Hematopoietic multipotent progenitor cell treated with erythropoietin and hydrocortisone succinate and interleukin-3 and kit ligand, for 17 days (in vitro differentiated cells): Measurements from ENCODE around the gene PMFBP1.

Experiments used
- DNase-seq: peaks from one replicate; pipeline ENCODE4 v3.0.0-alpha.2; 2015; ENCODE audit warnings: low spot score

Gene PMFBP1

GRCh38 chr16:72131036-72131435 lies 40.9 kb downstream of the PMFBP1 start:
- no peak for DNase-seq

GRCh38 chr16:72129976-72130656 lies 41.8 kb downstream of the PMFBP1 start:
- no peak for DNase-seq

GRCh38 chr16:72128701-72129100 lies 43.3 kb downstream of the PMFBP1 start:
- DNase-seq: no peak

GRCh38 chr16:72126429-72126765 lies 45.6 kb downstream of the PMFBP1 start:
- DNase-seq: no peak

- no peak for DNase-seq
Observed at GRCh38 chr16:72125635-72126428, 46.1 kb downstream of the PMFBP1 start.

GRCh38 chr16:72124761-72125634 lies 47.0 kb downstream of the PMFBP1 start:
- peak; percentile 54 for DNase-seq

- DNase-seq: no peak
Observed at GRCh38 chr16:72124148-72124547, 47.8 kb downstream of the PMFBP1 start.

GRCh38 chr16:72123426-72123825 lies 48.5 kb downstream of the PMFBP1 start:
- DNase-seq: no peak

GRCh38 chr16:72122916-72123315 lies 49.0 kb downstream of the PMFBP1 start:
- DNase-seq: no peak

- DNase-seq: no peak
Observed at GRCh38 chr16:72122308-72122707, 49.6 kb downstream of the PMFBP1 start.

- DNase-seq: no peak
Observed at GRCh38 chr16:72120026-72120425, 51.9 kb downstream of the PMFBP1 start.

- no peak for DNase-seq
Observed at GRCh38 chr16:72113616-72113945, 58.4 kb downstream of the PMFBP1 start.

- DNase-seq: no peak
Observed at GRCh38 chr16:72112906-72113615, 58.9 kb downstream of the PMFBP1 start.

GRCh38 chr16:72112452-72112792 lies 59.5 kb downstream of the PMFBP1 start:
- no peak for DNase-seq

- no peak for DNase-seq
Observed at GRCh38 chr16:72111657-72112451, 60.1 kb downstream of the PMFBP1 start.

GRCh38 chr16:72110662-72111615 lies 61.0 kb downstream of the PMFBP1 start:
- no peak for DNase-seq

- no peak for DNase-seq
Observed at GRCh38 chr16:72109966-72110530, 61.9 kb downstream of the PMFBP1 start.

- DNase-seq: no peak
Observed at GRCh38 chr16:72109300-72109699, 62.7 kb downstream of the PMFBP1 start.

- DNase-seq: no peak
Observed at GRCh38 chr16:72108353-72109102, 63.4 kb downstream of the PMFBP1 start.
